Colonic mucosa (tissue), 4 donors: Measurements from ENCODE around the gene CRADD. TPM values are rescaled to one million over a fixed set of nuclear protein-coding genes. Genes with fewer than 3 reads are reported as not detected.

ENCODE experiments used
- DNase-seq: peaks from one replicate; pipeline ENCODE4 v3.0.0-alpha.2; 2020
- H3K27ac ChIP-seq: fragments of 200-600 bp; one replicate; pipeline ENCODE4 v1.8.0; 2021
- H3K27me3 ChIP-seq: fragments of 200-600 bp; one replicate; pipeline ENCODE4 v1.8.0; 2021
- H3K36me3 ChIP-seq: fragments of 200-600 bp; one replicate; pipeline ENCODE4 v1.8.0; 2021
- H3K4me1 ChIP-seq: fragments of 200-600 bp; one replicate; pipeline ENCODE4 v1.8.0; 2021; ENCODE audit warnings: mild to moderate bottlenecking
- H3K4me3 ChIP-seq: fragments of 200-600 bp; one replicate; pipeline ENCODE4 v1.8.0; 2021
- H3K9ac ChIP-seq, 2 donors: one replicate each; pipeline ENCODE4 v1.7.0; 2013; ENCODE audit warnings: control low read depth in 2 of 2, low read depth in 2 of 2, low read length in 2 of 2
- H3K9me3 ChIP-seq: fragments of 200-600 bp; one replicate; pipeline ENCODE4 v1.8.0; 2021
- intact Hi-C: fragments of 100-400 bp; cut with DNase I; formaldehyde crosslinking; loops from one replicate; pipeline ENCODE4 v1.14.1; 2022
- total RNA-seq, 2 donors: library from RNA; stranded (reverse); fragmentation: NEBNext Ultra II Directional in 1 of 2; extraction: Animal tissue kit (Norgen Biotek cat#: 25700) in 1 of 2; gene quantifications; one replicate each; pipeline ENCODE4 v1.2.1, GENCODE V29; 2021
- TF ChIP-seq, protein P1 (sequence below): fragments of 200-600 bp; IDR thresholded peaks from one replicate; pipeline ENCODE4 v1.8.0; 2022; ENCODE audit warnings: antibody characterized with exemption, mild to moderate bottlenecking
- donor health status: healthy.
- donor health status: DM: no; HTN: no; CAD: no.
- donor health status: DM: no; HTN: no; CAD: no.

The CRADD gene
- total RNA-seq, 2 donors from 2014 or later: 18.2 to 23.9 TPM

GRCh38 chr12:93653079-93653478 lies 24.1 kb upstream of the CRADD start:
- Histone ChIP-seq H3K4me3 (no peak overlapping the region), H3K27ac (no peak overlapping the region), H3K36me3 (no peaks in the 10 kb centered on the region), H3K9ac (no peak overlapping the region), H3K9me3 (no peaks in the 10 kb centered on the region), H3K4me1 (no peaks in the 10 kb centered on the region), H3K27me3 (no peaks in the 10 kb centered on the region)
- DNase-seq: no peak
- intact Hi-C loops: no loop called here
- TF ChIP-seq, protein P1, sequence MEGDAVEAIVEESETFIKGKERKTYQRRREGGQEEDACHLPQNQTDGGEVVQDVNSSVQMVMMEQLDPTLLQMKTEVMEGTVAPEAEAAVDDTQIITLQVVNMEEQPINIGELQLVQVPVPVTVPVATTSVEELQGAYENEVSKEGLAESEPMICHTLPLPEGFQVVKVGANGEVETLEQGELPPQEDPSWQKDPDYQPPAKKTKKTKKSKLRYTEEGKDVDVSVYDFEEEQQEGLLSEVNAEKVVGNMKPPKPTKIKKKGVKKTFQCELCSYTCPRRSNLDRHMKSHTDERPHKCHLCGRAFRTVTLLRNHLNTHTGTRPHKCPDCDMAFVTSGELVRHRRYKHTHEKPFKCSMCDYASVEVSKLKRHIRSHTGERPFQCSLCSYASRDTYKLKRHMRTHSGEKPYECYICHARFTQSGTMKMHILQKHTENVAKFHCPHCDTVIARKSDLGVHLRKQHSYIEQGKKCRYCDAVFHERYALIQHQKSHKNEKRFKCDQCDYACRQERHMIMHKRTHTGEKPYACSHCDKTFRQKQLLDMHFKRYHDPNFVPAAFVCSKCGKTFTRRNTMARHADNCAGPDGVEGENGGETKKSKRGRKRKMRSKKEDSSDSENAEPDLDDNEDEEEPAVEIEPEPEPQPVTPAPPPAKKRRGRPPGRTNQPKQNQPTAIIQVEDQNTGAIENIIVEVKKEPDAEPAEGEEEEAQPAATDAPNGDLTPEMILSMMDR: no peak

GRCh38 chr12:93653712-93654111 lies 23.5 kb upstream of the CRADD start:
- DNase-seq: no peak
- Histone ChIP-seq H3K4me3 (no peak overlapping the region), H3K27me3 (no peaks in the 10 kb centered on the region), H3K4me1 (no peaks in the 10 kb centered on the region), H3K36me3 (no peaks in the 10 kb centered on the region), H3K9ac (no peak overlapping the region), H3K27ac (no peak overlapping the region), H3K9me3 (no peaks in the 10 kb centered on the region)
- intact Hi-C loops: no loop called here
- TF ChIP-seq, protein P1: no peak

GRCh38 chr12:93654421-93654820 lies 22.8 kb upstream of the CRADD start:
- TF ChIP-seq, protein P1: no peak
- no peak overlapping the region for H3K4me3 ChIP-seq
- H3K4me1 ChIP-seq: no peaks in the 10 kb centered on the region
- no peak overlapping the region for H3K9ac ChIP-seq
- H3K9me3 ChIP-seq: no peaks in the 10 kb centered on the region
- no peaks in the 10 kb centered on the region for H3K27me3 ChIP-seq
- DNase-seq: no peak
- intact Hi-C loops: no loop called here
- H3K27ac ChIP-seq: no peak overlapping the region
- no peaks in the 10 kb centered on the region for H3K36me3 ChIP-seq

- Histone ChIP-seq H3K9me3 (no peaks in the 10 kb centered on the region), H3K4me3 (no peak overlapping the region), H3K27ac (no peak overlapping the region), H3K9ac (no peak overlapping the region), H3K36me3 (no peaks in the 10 kb centered on the region), H3K4me1 (no peaks in the 10 kb centered on the region), H3K27me3 (no peaks in the 10 kb centered on the region)
- TF ChIP-seq, protein P1: no peak
- intact Hi-C loops: no loop called here
- DNase-seq: no peak
Observed at GRCh38 chr12:93657071-93657470, 20.1 kb upstream of the CRADD start.

DNA sequence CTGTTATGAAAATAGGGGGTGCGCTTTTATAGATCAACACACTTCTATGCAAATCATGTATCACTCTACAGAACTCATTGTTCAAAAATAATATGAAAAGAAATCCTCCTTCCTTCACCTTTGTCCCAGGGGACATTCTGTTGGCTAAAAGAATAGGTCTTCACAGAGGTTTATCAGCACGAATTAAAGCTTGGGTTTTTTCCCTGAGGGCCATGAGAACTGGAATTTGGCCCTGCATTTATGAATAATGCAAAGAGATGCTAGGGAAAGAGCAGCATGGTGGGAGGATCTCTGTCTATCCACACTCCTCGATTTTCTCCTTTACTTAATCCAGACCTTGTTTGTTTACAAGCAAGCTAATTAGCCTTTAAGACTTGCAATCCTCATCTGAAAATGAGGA lies 16.2 kb upstream of the CRADD start:
- no peak for DNase-seq
- H3K4me3 ChIP-seq: no peak overlapping the region
- no peak overlapping the region for H3K9ac ChIP-seq
- no peaks in the 10 kb centered on the region for H3K36me3 ChIP-seq
- no peaks in the 10 kb centered on the region for H3K4me1 ChIP-seq
- H3K9me3 ChIP-seq: no peaks in the 10 kb centered on the region
- TF ChIP-seq, protein P1: no peak
- intact Hi-C loops: no loop called here
- H3K27me3 ChIP-seq: no peaks in the 10 kb centered on the region
- no peak overlapping the region for H3K27ac ChIP-seq
